ENCODE results near the gene CRB3.

DNA sequence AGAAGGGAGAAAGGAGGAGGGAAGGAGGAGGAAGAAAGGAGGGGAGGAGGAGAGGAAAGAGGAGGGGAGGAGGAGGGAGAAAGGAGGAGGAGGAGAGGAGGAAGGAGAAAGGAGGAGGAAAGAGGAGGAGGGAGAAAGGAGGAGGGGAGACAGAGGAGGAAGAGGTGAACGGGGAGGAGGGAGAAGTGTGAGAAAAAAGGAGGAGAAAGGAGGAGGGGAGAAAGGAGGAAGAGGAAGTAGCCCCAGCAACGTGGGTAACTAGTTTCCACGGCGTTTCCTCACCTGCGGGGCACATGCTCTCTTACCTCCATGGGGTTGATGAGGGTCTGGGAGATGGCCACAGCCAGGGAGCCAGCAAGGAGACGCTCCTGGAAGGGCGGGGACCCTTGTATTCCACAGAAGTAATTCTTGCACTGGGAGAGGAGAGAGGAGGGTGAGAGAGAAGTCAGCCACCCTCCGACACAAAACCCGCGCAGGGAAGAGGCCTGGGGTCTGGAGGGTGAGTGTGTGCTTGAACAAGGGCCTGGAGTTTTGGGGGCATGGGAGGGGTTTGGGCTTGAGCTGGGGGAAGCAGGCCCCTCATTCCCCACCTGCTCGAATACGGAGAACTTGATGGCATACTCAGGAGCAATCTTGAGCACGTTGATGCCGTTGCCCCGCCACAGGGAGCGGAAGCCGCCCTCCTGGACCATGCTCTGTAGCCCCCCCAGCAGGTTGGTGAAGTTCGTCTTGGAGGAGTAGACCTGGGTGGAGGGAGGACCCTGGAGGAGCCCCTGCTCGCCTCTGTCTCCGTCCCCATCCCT, 34.5 kb upstream of the CRB3 start:
- TF ChIP-seq, protein P1, sequence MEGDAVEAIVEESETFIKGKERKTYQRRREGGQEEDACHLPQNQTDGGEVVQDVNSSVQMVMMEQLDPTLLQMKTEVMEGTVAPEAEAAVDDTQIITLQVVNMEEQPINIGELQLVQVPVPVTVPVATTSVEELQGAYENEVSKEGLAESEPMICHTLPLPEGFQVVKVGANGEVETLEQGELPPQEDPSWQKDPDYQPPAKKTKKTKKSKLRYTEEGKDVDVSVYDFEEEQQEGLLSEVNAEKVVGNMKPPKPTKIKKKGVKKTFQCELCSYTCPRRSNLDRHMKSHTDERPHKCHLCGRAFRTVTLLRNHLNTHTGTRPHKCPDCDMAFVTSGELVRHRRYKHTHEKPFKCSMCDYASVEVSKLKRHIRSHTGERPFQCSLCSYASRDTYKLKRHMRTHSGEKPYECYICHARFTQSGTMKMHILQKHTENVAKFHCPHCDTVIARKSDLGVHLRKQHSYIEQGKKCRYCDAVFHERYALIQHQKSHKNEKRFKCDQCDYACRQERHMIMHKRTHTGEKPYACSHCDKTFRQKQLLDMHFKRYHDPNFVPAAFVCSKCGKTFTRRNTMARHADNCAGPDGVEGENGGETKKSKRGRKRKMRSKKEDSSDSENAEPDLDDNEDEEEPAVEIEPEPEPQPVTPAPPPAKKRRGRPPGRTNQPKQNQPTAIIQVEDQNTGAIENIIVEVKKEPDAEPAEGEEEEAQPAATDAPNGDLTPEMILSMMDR (IDR thresholded peaks at IDR 0.05), result no peak
- TF ChIP-seq POLR2A (IDR thresholded peaks at IDR 0.05), result no peak

Measured in testis (tissue), 2 donors.